HG02885 (cell line): ENCODE data around the gene EHBP1.

Source experiments
- ATAC-seq: cut with Tn5 transposase; IDR thresholded peaks from one replicate; pipeline ENCODE4 v1.9.1; 2021; ENCODE audit warnings: mild to moderate bottlenecking; ENCODE audit not compliant: unreplicated experiment, poor library complexity

Gene EHBP1

GRCh38 chr2:62934517-62934916, 229.0 kb downstream of the EHBP1 start:
- no peak for ATAC-seq

- no peak for ATAC-seq
Measured at GRCh38 chr2:62938126-62938525, 232.6 kb downstream of the EHBP1 start.

- no peak for ATAC-seq
Measured at GRCh38 chr2:62939735-62940491, 234.4 kb downstream of the EHBP1 start.

GRCh38 chr2:62940697-62941096, 235.2 kb downstream of the EHBP1 start:
- no peak for ATAC-seq

GRCh38 chr2:62941413-62941812, 235.9 kb downstream of the EHBP1 start:
- ATAC-seq: no peak

- ATAC-seq: no peak
Measured at GRCh38 chr2:62944362-62944761, 238.8 kb downstream of the EHBP1 start.

- no peak for ATAC-seq
Measured at GRCh38 chr2:62947403-62947802, 241.9 kb downstream of the EHBP1 start.

GRCh38 chr2:62956651-62957050, 251.1 kb downstream of the EHBP1 start:
- ATAC-seq: no peak

- no peak for ATAC-seq
Measured at GRCh38 chr2:62958206-62958605, 252.7 kb downstream of the EHBP1 start.

GRCh38 chr2:62964050-62964449, 258.5 kb downstream of the EHBP1 start:
- no peak for ATAC-seq

GRCh38 chr2:62964671-62965070, 259.2 kb downstream of the EHBP1 start:
- no peak for ATAC-seq

GRCh38 chr2:62966991-62967390, 261.5 kb downstream of the EHBP1 start:
- no peak for ATAC-seq

- ATAC-seq: no peak
Measured at GRCh38 chr2:62968168-62968567, 262.7 kb downstream of the EHBP1 start.

- no peak for ATAC-seq
Measured at GRCh38 chr2:62968668-62969067, 263.2 kb downstream of the EHBP1 start.

GRCh38 chr2:62971936-62972335, 266.4 kb downstream of the EHBP1 start:
- no peak for ATAC-seq

GRCh38 chr2:62972601-62973000, 267.1 kb downstream of the EHBP1 start:
- ATAC-seq: no peak

- ATAC-seq: no peak
Measured at GRCh38 chr2:62974999-62975398, 269.5 kb downstream of the EHBP1 start.

GRCh38 chr2:62991605-62992004, 286.1 kb downstream of the EHBP1 start:
- no peak for ATAC-seq

- ATAC-seq: no peak
Measured at GRCh38 chr2:62992561-62992960, 287.0 kb downstream of the EHBP1 start.

- ATAC-seq: no peak
Measured at GRCh38 chr2:62994206-62994605, 288.7 kb downstream of the EHBP1 start.

GRCh38 chr2:62996534-62997186, 291.1 kb downstream of the EHBP1 start:
- ATAC-seq: no peak

- ATAC-seq: no peak
Measured at GRCh38 chr2:62998949-62999348, 293.4 kb downstream of the EHBP1 start.
